HG03439 (cell line): Measurements from ENCODE around the gene SYNDIG1L.
"Not testable (repeated sequence)": the region's sequence is repeated elsewhere in the genome, so short reads cannot be mapped to it uniquely, and the experiment has no call there.

ENCODE experiments used
- ATAC-seq: cut with Tn5 transposase; IDR thresholded peaks from one replicate; pipeline ENCODE4 v1.9.1; 2021; ENCODE audit warnings: mild to moderate bottlenecking, moderate library complexity; ENCODE audit not compliant: unreplicated experiment

Gene SYNDIG1L

GRCh38 chr14:74403619-74404417 is 22.2 kb downstream of the SYNDIG1L start:
- no peak for ATAC-seq

- ATAC-seq, result no peak
Measured at GRCh38 chr14:74402401-74403251, 23.4 kb downstream of the SYNDIG1L start.

GRCh38 chr14:74401504-74402241 is 24.3 kb downstream of the SYNDIG1L start:
- ATAC-seq, result no peak

- ATAC-seq, result no peak
Measured at GRCh38 chr14:74400919-74401503, 25.0 kb downstream of the SYNDIG1L start.

- ATAC-seq, result no peak
Measured at GRCh38 chr14:74400031-74400685, 25.9 kb downstream of the SYNDIG1L start.

GRCh38 chr14:74395094-74395493 is 30.9 kb downstream of the SYNDIG1L start:
- ATAC-seq, result no peak

GRCh38 chr14:74394549-74394948 is 31.5 kb downstream of the SYNDIG1L start:
- no peak for ATAC-seq

GRCh38 chr14:74392616-74393570 is 33.1 kb downstream of the SYNDIG1L start:
- ATAC-seq, result no peak

GRCh38 chr14:74391479-74391878 is 34.5 kb downstream of the SYNDIG1L start:
- no peak for ATAC-seq

GRCh38 chr14:74390505-74390904 is 35.5 kb downstream of the SYNDIG1L start:
- ATAC-seq, result not testable (repeated sequence)

- no peak for ATAC-seq
Measured at GRCh38 chr14:74389980-74390379, 36.0 kb downstream of the SYNDIG1L start.

GRCh38 chr14:74382231-74382630 is 43.8 kb downstream of the SYNDIG1L start:
- ATAC-seq, result no peak

- not testable (repeated sequence) for ATAC-seq
Measured at GRCh38 chr14:74381571-74381970, 44.4 kb downstream of the SYNDIG1L start.

- no peak for ATAC-seq
Measured at GRCh38 chr14:74380845-74381244, 45.2 kb downstream of the SYNDIG1L start.

- no peak for ATAC-seq
Measured at GRCh38 chr14:74380172-74380571, 45.8 kb downstream of the SYNDIG1L start.

- no peak for ATAC-seq
Measured at GRCh38 chr14:74377976-74378690, 47.9 kb downstream of the SYNDIG1L start.

GRCh38 chr14:74368441-74368840 is 57.6 kb downstream of the SYNDIG1L start:
- no peak for ATAC-seq

GRCh38 chr14:74368026-74368425 is 58.0 kb downstream of the SYNDIG1L start:
- no peak for ATAC-seq
